Gastroesophageal sphincter (tissue), 4 donors: ENCODE data around the gene PNP. TPM values are rescaled to one million over a fixed set of nuclear protein-coding genes. Genes with fewer than 3 reads are reported as not detected.
A peak's percentile ranks its signal among the peaks of the same experiment; 100 is the strongest.

Experiments
- ATAC-seq: fragments of 150-250 bp; one replicate; pipeline ENCODE4 v1.9.1; 2016; ENCODE audit warnings: mild to moderate bottlenecking, moderate library complexity
- H3K27ac ChIP-seq, 4 donors: fragments of 200-600 bp; sonication (generic) in 3 of 4; 1 replicate in 3 of 4; 2 replicates in 1 of 4; pipeline ENCODE4 v1.5.1; 2016 to 2019
- H3K27me3 ChIP-seq: fragments of 200-600 bp; sonication (generic); one replicate; pipeline ENCODE4 v1.5.1; 2019
- H3K36me3 ChIP-seq, 2 donors: fragments of 200-600 bp; sonication (generic); one replicate each; pipeline ENCODE4 v1.5.1; 2019; ENCODE audit warnings: control low read depth in 1 of 2
- H3K4me1 ChIP-seq, 3 donors: fragments of 200-600 bp; sonication (generic); 1 replicate in 2 of 3; 2 replicates in 1 of 3; pipeline ENCODE4 v1.5.1; 2016 to 2019; ENCODE audit warnings: control low read depth in 2 of 3
- H3K4me3 ChIP-seq, 2 donors: fragments of 200-600 bp; sonication (generic); one replicate each; pipeline ENCODE4 v1.5.1; 2019; ENCODE audit warnings: mild to moderate bottlenecking in 1 of 2, moderate library complexity in 1 of 2
- H3K9me3 ChIP-seq, 3 donors: fragments of 200-600 bp; sonication (generic); one replicate each; pipeline ENCODE4 v1.5.1; 2017 to 2019; ENCODE audit warnings: control low read depth in 2 of 3
- CTCF ChIP-seq, 4 experiments: fragments of 200-600 bp in 2 of 4; fragments of 450-650 bp in 2 of 4; sonication (generic) in 1 of 4; IDR thresholded peaks; one replicate each; pipeline ENCODE4 v1.5.1; 2017 to 2019; ENCODE audit warnings: antibody characterized with exemption in 4 of 4, mild to moderate bottlenecking in 2 of 4, moderate library complexity in 2 of 4
- EP300 ChIP-seq: sonication (generic); formaldehyde crosslinking; IDR thresholded peaks from one replicate; pipeline ENCODE4 v1.6.1; 2017; ENCODE audit warnings: antibody characterized with exemption, mild to moderate bottlenecking
- POLR2A ChIP-seq, 2 donors: fragments of 450-650 bp; IDR thresholded peaks; one replicate each; pipeline ENCODE4 v1.6.1; 2017; ENCODE audit warnings: antibody characterized with exemption in 2 of 2, mild to moderate bottlenecking in 2 of 2, moderate library complexity in 1 of 2
- POLR2AphosphoS5 ChIP-seq: sonication (generic); formaldehyde crosslinking; IDR thresholded peaks from one replicate; pipeline ENCODE4 v1.6.1; 2017; ENCODE audit warnings: antibody characterized with exemption
- WGBS, 2 donors: methylation state at CpG; one replicate each; pipeline ENCODE4 v1.1.5; 2018; ENCODE audit warnings: low coverage in 1 of 2; 5-methylcytosine and 5-hydroxymethylcytosine counted together
- total RNA-seq, 4 donors: library from RNA; depleted of rRNA; stranded (reverse); fragments of >200 nt; gene quantifications; one replicate each; pipeline ENCODE4 v1.1.0, GENCODE V29; 2016

PNP gene
- total RNA-seq, 4 donors from 2014 or later, result 3.0 to 71.2 (median 19.9) TPM

- Histone ChIP-seq H3K27ac (no peak overlapping the region), H3K27me3 (peaks cover 15% of the 10 kb centered on the region), H3K9me3 (no peaks in the 10 kb centered on the region), H3K4me1 (no peaks in the 10 kb centered on the region), H3K36me3 (no peaks in the 10 kb centered on the region), H3K4me3 (no peak overlapping the region)
- no peak for TF ChIP-seq POLR2AphosphoS5
- TF ChIP-seq EP300, result no peak
- WGBS, 2 donors, result 35 to 40% methylated on average over 3 to 5 of the region's 6 CpGs
- ATAC-seq, result no peak
Observed at GRCh38 chr14:20489093-20489994, 20.1 kb downstream of the PNP start.

GRCh38 chr14:20490563-20490962 lies 21.4 kb downstream of the PNP start:
- Histone ChIP-seq H3K4me3 (no peak overlapping the region), H3K9me3 (no peaks in the 10 kb centered on the region), H3K27me3 (peaks cover 6% of the 10 kb centered on the region), H3K36me3 (no peaks in the 10 kb centered on the region), H3K27ac (no peak overlapping the region), H3K4me1 (no peaks in the 10 kb centered on the region)
- WGBS, 2 donors, result 27 to 52% methylated on average over 5 of the region's 6 CpGs
- no peak for ATAC-seq
- TF ChIP-seq EP300, result no peak
- no peak for TF ChIP-seq POLR2AphosphoS5
- no peak for TF ChIP-seq POLR2A (IDR thresholded peaks at IDR 0.05)
- TF ChIP-seq CTCF (IDR thresholded peaks at IDR 0.05), result no peak

- no peak overlapping the region for H3K27ac ChIP-seq
- no peaks in the 10 kb centered on the region for H3K36me3 ChIP-seq
- no peak for TF ChIP-seq CTCF (IDR thresholded peaks at IDR 0.05)
- TF ChIP-seq POLR2AphosphoS5, result no peak
- TF ChIP-seq EP300, result no peak
- TF ChIP-seq POLR2A (IDR thresholded peaks at IDR 0.05), result no peak
- no peak for ATAC-seq
- H3K4me1 ChIP-seq, result no peaks in the 10 kb centered on the region
- H3K27me3 ChIP-seq, result no peaks in the 10 kb centered on the region
- H3K9me3 ChIP-seq, result no peaks in the 10 kb centered on the region
- H3K4me3 ChIP-seq, result no peak overlapping the region
- WGBS, 2 donors, result 92 to 96% methylated on average over 3 to 4 of the region's 4 CpGs
Observed at GRCh38 chr14:20492486-20492885, 23.3 kb downstream of the PNP start.

- H3K9me3 ChIP-seq, result no peaks in the 10 kb centered on the region
- no peaks in the 10 kb centered on the region for H3K27me3 ChIP-seq
- TF ChIP-seq POLR2A (IDR thresholded peaks at IDR 0.05), result no peak
- TF ChIP-seq CTCF (IDR thresholded peaks at IDR 0.05), result no peak
- no peak for TF ChIP-seq EP300
- TF ChIP-seq POLR2AphosphoS5, result no peak
- no peak overlapping the region for H3K4me3 ChIP-seq
- WGBS, 2 donors, result 33 to 88% methylated on average over 2 of the region's 2 CpGs
- H3K27ac ChIP-seq, result no peak overlapping the region
- no peaks in the 10 kb centered on the region for H3K4me1 ChIP-seq
- H3K36me3 ChIP-seq, result no peaks in the 10 kb centered on the region
- ATAC-seq, result peak; percentile 41
Observed at GRCh38 chr14:20493634-20494033, 24.4 kb downstream of the PNP start.

- Histone ChIP-seq H3K9me3 (no peaks in the 10 kb centered on the region), H3K27ac (no peak overlapping the region), H3K4me1 (no peaks in the 10 kb centered on the region), H3K27me3 (no peaks in the 10 kb centered on the region), H3K4me3 (no peak overlapping the region), H3K36me3 (no peaks in the 10 kb centered on the region)
- TF ChIP-seq POLR2AphosphoS5, result no peak
- 71 to 77% methylated on average over 5 to 7 of the region's 8 CpGs for WGBS, 2 donors
- no peak for ATAC-seq
Observed at GRCh38 chr14:20494935-20495766, 25.9 kb downstream of the PNP start.
